Dendritic cell treated with granulocyte-macrophage colony-stimulating factor and Interleukin-4, amounts not matched to agents 40 ng/mL and 50 ng/mL, for 4 days (primary cell): ENCODE data around the gene KRT38.

Experiments used
- H3K27ac Mint-ChIP-seq: one replicate; pipeline ENCODE4 v1.8.0; 2022; ENCODE audit warnings: mild to moderate bottlenecking, mixed read lengths
- H3K27me3 Mint-ChIP-seq: one replicate; pipeline ENCODE4 v1.8.0; 2022; ENCODE audit warnings: mild to moderate bottlenecking, mixed read lengths
- H3K36me3 Mint-ChIP-seq: one replicate; pipeline ENCODE4 v1.8.0; 2022; ENCODE audit warnings: low read depth, mixed read lengths
- H3K4me1 Mint-ChIP-seq: one replicate; pipeline ENCODE4 v1.8.0; 2022; ENCODE audit warnings: low read depth, mixed read lengths
- H3K4me3 Mint-ChIP-seq: one replicate; pipeline ENCODE4 v1.8.0; 2022; ENCODE audit warnings: mild to moderate bottlenecking, moderate library complexity, mixed read lengths
- H3K9me3 Mint-ChIP-seq: one replicate; pipeline ENCODE4 v1.8.0; 2022; ENCODE audit warnings: mixed read lengths
- intact Hi-C: fragments of 100-400 bp; cut with micrococcal nuclease; formaldehyde crosslinking; loops from one replicate; pipeline ENCODE4 v1.15.0; 2022

The KRT38 gene

GRCh38 chr17:41440531-41441033, at the start of gene KRT38:
Gene KRT38 (minus strand): TSS chr17:41440983. CDS start chr17:41440921, 62 bp downstream.
- H3K27ac Mint-ChIP-seq = no peak within 1 kb of the TSS
- no peaks in the 10 kb centered on the region for H3K9me3 Mint-ChIP-seq
- no peak within 1 kb of the TSS for H3K4me3 Mint-ChIP-seq

GRCh38 chr17:41489531-41489930, 48.7 kb upstream of the KRT38 start, which contains the start of gene KRT36:
Gene KRT36 (minus strand): TSS chr17:41489910. CDS start chr17:41489864, 46 bp downstream.
- peaks cover 7% of the 10 kb centered on the region for H3K27me3 Mint-ChIP-seq
- peak within 1 kb of the TSS; percentile 68 for H3K27ac Mint-ChIP-seq
- no peaks in the 10 kb centered on the region for H3K9me3 Mint-ChIP-seq
- intact Hi-C loops = loop anchor here (5.0 kb wide), 1 partner anchor 173 kb away; no protein-coding TSS in a partner anchor
- H3K36me3 Mint-ChIP-seq = no peaks in the 10 kb centered on the region
- H3K4me1 Mint-ChIP-seq = peaks cover 65% of the 10 kb centered on the region
- peak within 1 kb of the TSS; percentile 21 for H3K4me3 Mint-ChIP-seq

More at GRCh38 chr17:41440531-41441033, at the start of gene KRT38:
- intact Hi-C loops = no loop called here
- Mint-ChIP-seq H3K27me3 (peaks cover 23% of the 10 kb centered on the region), H3K36me3 (no peaks in the 10 kb centered on the region), H3K4me1 (no peaks in the 10 kb centered on the region)

GRCh38 chr17:41486809-41487530, 46.2 kb upstream of the KRT38 start:
- intact Hi-C loops = loop anchor here (5.0 kb wide), 1 partner anchor 175 kb away; no protein-coding TSS in a partner anchor
- H3K27ac Mint-ChIP-seq = no peak overlapping the region

GRCh38 chr17:41486316-41486715, 45.5 kb upstream of the KRT38 start:
- no peaks in the 10 kb centered on the region for H3K36me3 Mint-ChIP-seq
- H3K9me3 Mint-ChIP-seq = no peaks in the 10 kb centered on the region
- H3K4me1 Mint-ChIP-seq = peaks cover 39% of the 10 kb centered on the region

More at GRCh38 chr17:41486809-41487530, 46.2 kb upstream of the KRT38 start:
- Mint-ChIP-seq H3K9me3 (no peaks in the 10 kb centered on the region), H3K27me3 (peaks cover 10% of the 10 kb centered on the region), H3K4me1 (peaks cover 46% of the 10 kb centered on the region), H3K4me3 (no peak overlapping the region), H3K36me3 (no peaks in the 10 kb centered on the region)

GRCh38 chr17:41484920-41485904, 44.4 kb upstream of the KRT38 start:
- Mint-ChIP-seq H3K27me3 (peaks cover 10% of the 10 kb centered on the region), H3K36me3 (no peaks in the 10 kb centered on the region), H3K4me1 (peaks cover 30% of the 10 kb centered on the region), H3K9me3 (no peaks in the 10 kb centered on the region), H3K4me3 (no peak overlapping the region), H3K27ac (no peak overlapping the region)
- intact Hi-C loops = loop anchor here (5.0 kb wide), 1 partner anchor 177 kb away; no protein-coding TSS in a partner anchor

More at GRCh38 chr17:41486316-41486715, 45.5 kb upstream of the KRT38 start:
- Mint-ChIP-seq H3K4me3 (no peak overlapping the region), H3K27me3 (peaks cover 10% of the 10 kb centered on the region), H3K27ac (no peak overlapping the region)
- intact Hi-C loops = loop anchor here (5.0 kb wide), 1 partner anchor 176 kb away; no protein-coding TSS in a partner anchor

- no peak overlapping the region for H3K27ac Mint-ChIP-seq
- intact Hi-C loops = no loop called here
Observed at GRCh38 chr17:41483991-41484826, 43.4 kb upstream of the KRT38 start.

GRCh38 chr17:41483531-41483930, 42.7 kb upstream of the KRT38 start:
- intact Hi-C loops = no loop called here
- no peak overlapping the region for H3K4me3 Mint-ChIP-seq
- H3K4me1 Mint-ChIP-seq = peaks cover 18% of the 10 kb centered on the region
- no peak overlapping the region for H3K27ac Mint-ChIP-seq
- H3K27me3 Mint-ChIP-seq = peaks cover 10% of the 10 kb centered on the region
- H3K36me3 Mint-ChIP-seq = no peaks in the 10 kb centered on the region
- H3K9me3 Mint-ChIP-seq = no peaks in the 10 kb centered on the region

More at GRCh38 chr17:41483991-41484826, 43.4 kb upstream of the KRT38 start:
- H3K9me3 Mint-ChIP-seq = no peaks in the 10 kb centered on the region
- no peak overlapping the region for H3K4me3 Mint-ChIP-seq
- peaks cover 25% of the 10 kb centered on the region for H3K4me1 Mint-ChIP-seq
- no peaks in the 10 kb centered on the region for H3K36me3 Mint-ChIP-seq
- H3K27me3 Mint-ChIP-seq = peaks cover 10% of the 10 kb centered on the region

GRCh38 chr17:41481036-41481435, 40.3 kb upstream of the KRT38 start, which contains the start of gene KRT35:
Gene KRT35 (minus strand): TSS chr17:41481151. CDS start chr17:41481097, 54 bp downstream.
- no peak within 1 kb of the TSS for H3K27ac Mint-ChIP-seq
- no peaks in the 10 kb centered on the region for H3K9me3 Mint-ChIP-seq
- H3K4me3 Mint-ChIP-seq = no peak within 1 kb of the TSS
- H3K4me1 Mint-ChIP-seq = peaks cover 5% of the 10 kb centered on the region
- intact Hi-C loops = no loop called here
- H3K36me3 Mint-ChIP-seq = no peaks in the 10 kb centered on the region
- H3K27me3 Mint-ChIP-seq = peaks cover 5% of the 10 kb centered on the region

- peaks cover 5% of the 10 kb centered on the region for H3K27me3 Mint-ChIP-seq
- intact Hi-C loops = no loop called here
Observed at GRCh38 chr17:41480581-41480980, 39.8 kb upstream of the KRT38 start.

GRCh38 chr17:41480136-41480535, 39.4 kb upstream of the KRT38 start:
- Mint-ChIP-seq H3K9me3 (no peaks in the 10 kb centered on the region), H3K4me1 (peaks cover 5% of the 10 kb centered on the region), H3K27ac (no peak overlapping the region), H3K27me3 (peaks cover 5% of the 10 kb centered on the region), H3K36me3 (no peaks in the 10 kb centered on the region), H3K4me3 (no peak overlapping the region)
- intact Hi-C loops = no loop called here

More at GRCh38 chr17:41480581-41480980, 39.8 kb upstream of the KRT38 start:
- no peak overlapping the region for H3K27ac Mint-ChIP-seq
- H3K9me3 Mint-ChIP-seq = no peaks in the 10 kb centered on the region
- no peaks in the 10 kb centered on the region for H3K36me3 Mint-ChIP-seq
- H3K4me3 Mint-ChIP-seq = no peak overlapping the region
- peaks cover 5% of the 10 kb centered on the region for H3K4me1 Mint-ChIP-seq

- no peak overlapping the region for H3K27ac Mint-ChIP-seq
- H3K4me1 Mint-ChIP-seq = peaks cover 5% of the 10 kb centered on the region
- H3K4me3 Mint-ChIP-seq = no peak overlapping the region
- H3K36me3 Mint-ChIP-seq = no peaks in the 10 kb centered on the region
- H3K9me3 Mint-ChIP-seq = no peaks in the 10 kb centered on the region
- intact Hi-C loops = no loop called here
- H3K27me3 Mint-ChIP-seq = peaks cover 12% of the 10 kb centered on the region
Observed at GRCh38 chr17:41478237-41478636, 37.5 kb upstream of the KRT38 start.

GRCh38 chr17:41476866-41477815, 36.4 kb upstream of the KRT38 start:
- intact Hi-C loops = no loop called here
- H3K9me3 Mint-ChIP-seq = no peaks in the 10 kb centered on the region

More at GRCh38 chr17:41476866-41477815, 36.4 kb upstream of the KRT38 start:
- Mint-ChIP-seq H3K27ac (peak overlapping the region; percentile 27), H3K27me3 (peaks cover 17% of the 10 kb centered on the region), H3K36me3 (no peaks in the 10 kb centered on the region), H3K4me3 (no peak overlapping the region), H3K4me1 (peaks cover 5% of the 10 kb centered on the region)
